Colonic mucosa (tissue), 4 donors: ENCODE results near the gene PIEZO1. TPM values are rescaled to one million over a fixed set of nuclear protein-coding genes. Genes with fewer than 3 reads are reported as not detected.

Experiments
- DNase-seq: peaks from one replicate; pipeline ENCODE4 v3.0.0-alpha.2; 2020
- H3K27ac ChIP-seq: fragments of 200-600 bp; one replicate; pipeline ENCODE4 v1.8.0; 2021
- H3K27me3 ChIP-seq: fragments of 200-600 bp; one replicate; pipeline ENCODE4 v1.8.0; 2021
- H3K36me3 ChIP-seq: fragments of 200-600 bp; one replicate; pipeline ENCODE4 v1.8.0; 2021
- H3K4me1 ChIP-seq: fragments of 200-600 bp; one replicate; pipeline ENCODE4 v1.8.0; 2021; ENCODE audit warnings: mild to moderate bottlenecking
- H3K4me3 ChIP-seq: fragments of 200-600 bp; one replicate; pipeline ENCODE4 v1.8.0; 2021
- H3K9ac ChIP-seq, 2 donors: one replicate each; pipeline ENCODE4 v1.7.0; 2013; ENCODE audit warnings: control low read depth in 2 of 2, low read depth in 2 of 2, low read length in 2 of 2
- H3K9me3 ChIP-seq: fragments of 200-600 bp; one replicate; pipeline ENCODE4 v1.8.0; 2021
- CTCF ChIP-seq: fragments of 200-600 bp; IDR thresholded peaks from one replicate; pipeline ENCODE4 v1.8.0; 2022; ENCODE audit warnings: antibody characterized with exemption, mild to moderate bottlenecking
- intact Hi-C: fragments of 100-400 bp; cut with DNase I; formaldehyde crosslinking; loops from one replicate; pipeline ENCODE4 v1.14.1; 2022
- total RNA-seq, 2 donors: library from RNA; stranded (reverse); fragmentation: NEBNext Ultra II Directional in 1 of 2; extraction: Animal tissue kit (Norgen Biotek cat#: 25700) in 1 of 2; gene quantifications; one replicate each; pipeline ENCODE4 v1.2.1, GENCODE V29; 2021
- donor health status: healthy.
- donor health status: DM: no; HTN: no; CAD: no.
- donor health status: DM: no; HTN: no; CAD: no.

PIEZO1 gene
- total RNA-seq, 2 donors from 2014 or later = 104 to 118 TPM

- no peak overlapping the region for H3K4me3 ChIP-seq
- intact Hi-C loops = no loop called here
- TF ChIP-seq CTCF = no peak
- H3K9me3 ChIP-seq = no peaks in the 10 kb centered on the region
- DNase-seq = peak; percentile 43
- H3K36me3 ChIP-seq = no peaks in the 10 kb centered on the region
- no peak overlapping the region for H3K27ac ChIP-seq
- no peaks in the 10 kb centered on the region for H3K27me3 ChIP-seq
- H3K4me1 ChIP-seq = no peaks in the 10 kb centered on the region
- H3K9ac ChIP-seq = no peak overlapping the region
Observed at GRCh38 chr16:88830258-88830657, 45.2 kb upstream of the PIEZO1 start.

- Histone ChIP-seq H3K9ac (no peak overlapping the region), H3K27ac (no peak overlapping the region), H3K4me1 (no peaks in the 10 kb centered on the region), H3K27me3 (no peaks in the 10 kb centered on the region), H3K36me3 (no peaks in the 10 kb centered on the region), H3K9me3 (no peaks in the 10 kb centered on the region), H3K4me3 (no peak overlapping the region)
- DNase-seq = no peak
- TF ChIP-seq CTCF = no peak
- intact Hi-C loops = no loop called here
Observed at GRCh38 chr16:88828711-88829110, 43.7 kb upstream of the PIEZO1 start.

- no peak for DNase-seq
- no peaks in the 10 kb centered on the region for H3K36me3 ChIP-seq
- no peak overlapping the region for H3K9ac ChIP-seq
- TF ChIP-seq CTCF = no peak
- H3K4me1 ChIP-seq = no peaks in the 10 kb centered on the region
- no peaks in the 10 kb centered on the region for H3K27me3 ChIP-seq
- no peak overlapping the region for H3K4me3 ChIP-seq
- H3K27ac ChIP-seq = no peak overlapping the region
- H3K9me3 ChIP-seq = no peaks in the 10 kb centered on the region
- intact Hi-C loops = no loop called here
Observed at GRCh38 chr16:88827727-88828126, 42.7 kb upstream of the PIEZO1 start.

GRCh38 chr16:88826070-88826840, 41.2 kb upstream of the PIEZO1 start:
- Histone ChIP-seq H3K9me3 (no peaks in the 10 kb centered on the region), H3K36me3 (no peaks in the 10 kb centered on the region), H3K4me3 (no peak overlapping the region), H3K27me3 (no peaks in the 10 kb centered on the region), H3K9ac (no peak overlapping the region), H3K27ac (no peak overlapping the region), H3K4me1 (no peaks in the 10 kb centered on the region)
- TF ChIP-seq CTCF = no peak
- DNase-seq = peak; percentile 72
- intact Hi-C loops = no loop called here

- Histone ChIP-seq H3K9ac (no peak overlapping the region), H3K4me1 (no peaks in the 10 kb centered on the region), H3K27ac (no peak overlapping the region), H3K9me3 (no peaks in the 10 kb centered on the region), H3K27me3 (no peaks in the 10 kb centered on the region), H3K36me3 (no peaks in the 10 kb centered on the region), H3K4me3 (no peak overlapping the region)
- no peak for TF ChIP-seq CTCF
- no peak for DNase-seq
- intact Hi-C loops = no loop called here
Observed at GRCh38 chr16:88825146-88825545, 40.1 kb upstream of the PIEZO1 start.
